Endothelial cell of umbilical vein (primary cell): ENCODE measurements around the gene YWHAH. TPM values are rescaled to one million over a fixed set of nuclear protein-coding genes. Genes with fewer than 3 reads are reported as not detected.

ENCODE experiments used
- BruUV-seq: library from RNA; stranded (reverse); fragments of 400-500 nt; replicated peaks from 2 replicates; lab custom pipeline; 2021; lab: Mats Ljungman, UMichigan
- CTCF ChIA-PET: fragments of 300-600, 350-600 bp; sonication (Branson Sonifier 250); formaldehyde crosslinking; loops from one replicate; lab custom pipeline; 2021; ENCODE audit warnings: antibody characterized with exemption, inconsistent platforms; lab: Charles Lee
- POLR2A ChIA-PET: fragments of 300-600, 350-600 bp; sonication (Branson Sonifier 250); formaldehyde crosslinking; loops from one replicate; lab custom pipeline; 2021; ENCODE audit warnings: antibody characterized with exemption, inconsistent platforms; lab: Charles Lee
- DNase-seq: peaks from one replicate; pipeline ENCODE4 v3.0.0-alpha.2; 2011; ENCODE audit warnings: low read depth, low spot score
- FAIRE-seq: peaks from 2 replicates; lab custom pipeline; 2011; peaks lifted over from hg19 to GRCh38; lab: Jason Lieb, UNC
- H2AFZ ChIP-seq: 2 replicates; pipeline ENCODE4 v1.6.0; 2012; ENCODE audit warnings: low read depth, low read length, control low read depth, inconsistent platforms
- H3K27ac ChIP-seq: 2 replicates; pipeline ENCODE4 v1.5.1; 2011; ENCODE audit warnings: low read depth, mild to moderate bottlenecking, control low read depth, low read length, moderate library complexity; ENCODE audit not compliant: insufficient read depth
- H3K27me3 ChIP-seq, 2 experiments: 2 replicates each; pipeline versions ENCODE4 v1.6.0 to v1.6.1; 2011; ENCODE audit warnings: low read length in 2 of 2, mixed read lengths in 1 of 2; ENCODE audit not compliant: control insufficient read depth in 2 of 2, insufficient read depth in 2 of 2
- H3K36me3 ChIP-seq, 2 experiments: 2 replicates in 1 of 2; 3 replicates in 1 of 2; pipeline ENCODE4 v1.5.1; 2011; ENCODE audit warnings: low read length in 2 of 2, mild to moderate bottlenecking in 1 of 2, moderate library complexity in 1 of 2; ENCODE audit not compliant: control insufficient read depth in 2 of 2, insufficient read depth in 2 of 2; ENCODE audit errors: extremely low read depth in 1 of 2
- H3K4me1 ChIP-seq: 3 replicates; pipeline ENCODE4 v1.5.1; 2011; ENCODE audit warnings: mild to moderate bottlenecking, low read length; ENCODE audit not compliant: control insufficient read depth, insufficient read depth; ENCODE audit errors: extremely low read depth
- H3K4me2 ChIP-seq: 2 replicates; pipeline ENCODE4 v1.6.1; 2011; ENCODE audit warnings: low read length, control low read depth, mixed read lengths; ENCODE audit not compliant: insufficient read depth
- H3K4me3 ChIP-seq, 3 experiments: fragments of 200-600 bp in 1 of 3; sonication (generic), shearing (Covaris generic) in 1 of 3; replicated peaks in 1 of 3; 2 replicates each; pipeline ENCODE4 v1.5.1; 2011 to 2016; ENCODE audit warnings: control low read depth in 3 of 3, low read length in 3 of 3, mild to moderate bottlenecking in 2 of 3, inconsistent platforms in 1 of 3, low read depth in 1 of 3, moderate library complexity in 1 of 3; ENCODE audit not compliant: insufficient read depth in 1 of 3
- H3K79me2 ChIP-seq: 2 replicates; pipeline ENCODE4 v1.6.0; 2012; ENCODE audit warnings: low read length, inconsistent platforms; ENCODE audit not compliant: control insufficient read depth, insufficient read depth
- H3K9ac ChIP-seq: replicated peaks from 2 replicates; pipeline ENCODE3; 2011; ENCODE audit warnings: low read length, control low read depth; ENCODE audit not compliant: insufficient read depth; ENCODE audit errors: extremely low read depth
- H3K9me1 ChIP-seq: replicated peaks from 3 replicates; pipeline ENCODE4 v1.6.0; 2011; ENCODE audit warnings: mild to moderate bottlenecking, low read length; ENCODE audit not compliant: control insufficient read depth, insufficient read depth; ENCODE audit errors: extremely low read depth
- H3K9me3 ChIP-seq: replicated peaks from 2 replicates; pipeline ENCODE4 v1.5.1; 2012; ENCODE audit warnings: low read length, inconsistent platforms; ENCODE audit not compliant: control insufficient read depth, insufficient read depth
- H4K20me1 ChIP-seq: replicated peaks from 2 replicates; pipeline ENCODE3; 2011; ENCODE audit warnings: mild to moderate bottlenecking, low read length; ENCODE audit not compliant: control insufficient read depth, insufficient read depth; ENCODE audit errors: extremely low read depth
- EZH2 ChIP-seq: IDR thresholded peaks from 2 replicates; pipeline ENCODE4 v1.6.1; 2012; ENCODE audit warnings: borderline replicate concordance, low read depth, mild to moderate bottlenecking, moderate library complexity, low read length, inconsistent platforms; ENCODE audit not compliant: severe bottlenecking
- FOS ChIP-seq: IDR thresholded peaks from 2 replicates; pipeline ENCODE4 v1.6.1; 2011; ENCODE audit warnings: mild to moderate bottlenecking, low read length, moderate library complexity, borderline replicate concordance; ENCODE audit not compliant: insufficient read depth
- GATA2 ChIP-seq: IDR thresholded peaks from 2 replicates; pipeline ENCODE4 v1.7.0; 2011; ENCODE audit warnings: low read depth, mild to moderate bottlenecking, moderate library complexity, mixed read lengths, low read length; ENCODE audit not compliant: insufficient read length, insufficient read depth
- JUN ChIP-seq: IDR thresholded peaks from 2 replicates; pipeline ENCODE4 v1.6.1; 2011; ENCODE audit warnings: borderline replicate concordance, low read depth; ENCODE audit not compliant: insufficient read length, insufficient read depth
- MYC ChIP-seq: IDR thresholded peaks from one replicate; pipeline ENCODE4 v1.6.1; 2011; ENCODE audit warnings: mild to moderate bottlenecking, low read depth, low read length
- POLR2A ChIP-seq: IDR thresholded peaks from 2 replicates; pipeline ENCODE4 v1.6.1; 2012; ENCODE audit warnings: low read depth, mild to moderate bottlenecking, control low read depth, low read length
- POLR2AphosphoS5 ChIP-seq: IDR thresholded peaks from 2 replicates; pipeline ENCODE4 v1.6.1; 2012; ENCODE audit warnings: low read depth, mild to moderate bottlenecking, control low read depth, low read length, moderate library complexity; ENCODE audit not compliant: insufficient read depth
- dilution Hi-C: fragments of 300-500 bp; cut with MboI; formaldehyde crosslinking; loops from one replicate; pipeline ENCODE4 v1.15.0; 2019; ENCODE audit warnings: low sequenced_read_pairs; ENCODE audit not compliant: extremely low pct_ligation_motif_present
- intact Hi-C: fragments of 100-400 bp; cut with micrococcal nuclease; formaldehyde crosslinking; loops from one replicate; pipeline ENCODE4 v1.10.0; 2022
- polyA plus RNA-seq, 4 experiments: library from polyadenylated mRNA; depleted of rRNA in 3 of 4; stranded (reverse) in 3 of 4; unstranded in 1 of 4; fragments of >200 nt; gene quantifications; 2 replicates each; pipeline versions ENCODE4 v1.2.1 to v1.2.3, GENCODE V29; 2011 to 2012; ENCODE audit warnings: missing spikeins in 1 of 4
- total RNA-seq: library from RNA; stranded (reverse); gene quantifications from 2 replicates; pipeline ENCODE4 v1.2.3, GENCODE V29; 2021
- TF ChIP-seq, protein P1 (sequence below): IDR thresholded peaks from 2 replicates; pipeline ENCODE4 v1.6.1; 2011; ENCODE audit not compliant: insufficient read depth, insufficient read length
- TF ChIP-seq, protein P2 (sequence below), 2 donors: IDR thresholded peaks; 1 replicate in 1 of 2; 2 replicates in 1 of 2; pipeline ENCODE4 v1.5.1; 2011; ENCODE audit warnings: low read length in 2 of 2, mild to moderate bottlenecking in 2 of 2, moderate library complexity in 2 of 2, control low read depth in 1 of 2, inconsistent platforms in 1 of 2, low read depth in 1 of 2; ENCODE audit not compliant: insufficient read depth in 1 of 2; ENCODE audit errors: extremely low read depth in 1 of 2

Gene YWHAH
- total and polyA plus RNA-seq, 2 donors (not counting 3 experiments of a cell fraction or from before 2014, with no cell fraction given) = 73.6 to 170 TPM

- H3K4me1 ChIP-seq = peaks cover 6% of the 10 kb centered on the region
- POLR2A ChIA-PET = no interaction called here
- intact Hi-C loops = no loop called here
Measured at GRCh38 chr22:31906569-31906968, 37.8 kb upstream of the YWHAH start.

DNA sequence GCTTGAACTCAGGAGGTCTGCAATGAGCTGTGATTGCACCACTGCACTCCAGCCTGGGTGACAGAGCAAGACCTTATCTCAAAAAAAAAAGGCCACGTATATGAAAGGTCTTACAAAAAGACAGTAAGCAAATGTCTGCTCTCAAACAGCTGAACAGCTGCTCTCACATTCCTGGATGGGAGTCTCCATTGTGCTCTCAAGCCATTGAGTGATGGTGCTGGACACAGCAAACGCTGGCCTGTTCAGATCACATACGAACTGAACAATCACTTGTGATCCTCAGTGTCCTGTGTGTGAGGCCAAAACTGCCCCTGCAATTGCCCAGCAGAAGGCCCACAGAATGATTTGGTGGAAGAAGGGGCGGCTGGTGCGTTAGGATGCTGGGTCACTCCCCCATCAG lies 34.4 kb upstream of the YWHAH start:
- TF ChIP-seq EZH2 (no peak), POLR2AphosphoS5 (no peak), POLR2A (no peak), FOS (no peak), GATA2 (no peak), MYC (no peak), JUN (no peak)
- TF ChIP-seq, protein P1, sequence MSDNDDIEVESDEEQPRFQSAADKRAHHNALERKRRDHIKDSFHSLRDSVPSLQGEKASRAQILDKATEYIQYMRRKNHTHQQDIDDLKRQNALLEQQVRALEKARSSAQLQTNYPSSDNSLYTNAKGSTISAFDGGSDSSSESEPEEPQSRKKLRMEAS = no peak
- TF ChIP-seq, protein P2, sequence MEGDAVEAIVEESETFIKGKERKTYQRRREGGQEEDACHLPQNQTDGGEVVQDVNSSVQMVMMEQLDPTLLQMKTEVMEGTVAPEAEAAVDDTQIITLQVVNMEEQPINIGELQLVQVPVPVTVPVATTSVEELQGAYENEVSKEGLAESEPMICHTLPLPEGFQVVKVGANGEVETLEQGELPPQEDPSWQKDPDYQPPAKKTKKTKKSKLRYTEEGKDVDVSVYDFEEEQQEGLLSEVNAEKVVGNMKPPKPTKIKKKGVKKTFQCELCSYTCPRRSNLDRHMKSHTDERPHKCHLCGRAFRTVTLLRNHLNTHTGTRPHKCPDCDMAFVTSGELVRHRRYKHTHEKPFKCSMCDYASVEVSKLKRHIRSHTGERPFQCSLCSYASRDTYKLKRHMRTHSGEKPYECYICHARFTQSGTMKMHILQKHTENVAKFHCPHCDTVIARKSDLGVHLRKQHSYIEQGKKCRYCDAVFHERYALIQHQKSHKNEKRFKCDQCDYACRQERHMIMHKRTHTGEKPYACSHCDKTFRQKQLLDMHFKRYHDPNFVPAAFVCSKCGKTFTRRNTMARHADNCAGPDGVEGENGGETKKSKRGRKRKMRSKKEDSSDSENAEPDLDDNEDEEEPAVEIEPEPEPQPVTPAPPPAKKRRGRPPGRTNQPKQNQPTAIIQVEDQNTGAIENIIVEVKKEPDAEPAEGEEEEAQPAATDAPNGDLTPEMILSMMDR (IDR thresholded peaks at IDR 0.05; ENCODE audit: extremely low read depth in 1 of 2, insufficient read depth in 1 of 2, low read depth in 1 of 2, low read length in 2 of 2) = no peak
- dilution Hi-C loops = no loop called here
- peaks cover 0 to 8% of the 10 kb centered on the region in 2 experiments for H3K36me3 ChIP-seq
- no peaks in the 10 kb centered on the region for H4K20me1 ChIP-seq
- FAIRE-seq (peak; percentile 8), DNase-seq (no peak)
- no TSS peak for BruUV-seq
- CTCF ChIA-PET = interaction anchor here (0.6 to 1.0 kb wide), 2 partner anchors 39 to 60 kb away, joined by 3 to 4 read pairs; no protein-coding TSS in a partner anchor
- POLR2A ChIA-PET = no interaction called here
- no peak overlapping the region for H3K4me2 ChIP-seq
- H3K9me1 ChIP-seq = no peaks in the 10 kb centered on the region
- H3K27ac ChIP-seq = no peak overlapping the region
- intact Hi-C loops = no loop called here
- peaks cover 3% of the 10 kb centered on the region for H3K4me1 ChIP-seq
- no peak overlapping the region for H3K4me3 ChIP-seq
- H3K9me3 ChIP-seq = no peaks in the 10 kb centered on the region
- H3K27me3 ChIP-seq = no peaks in the 10 kb centered on the region
- H3K79me2 ChIP-seq = no peaks in the 10 kb centered on the region
- no peak overlapping the region for H3K9ac ChIP-seq
- no peak overlapping the region for H2AFZ ChIP-seq

More at GRCh38 chr22:31906569-31906968, 37.8 kb upstream of the YWHAH start:
- DNase-seq (no peak), FAIRE-seq (no peak)
- Histone ChIP-seq H3K36me3 (peaks cover 0 to 8% of the 10 kb centered on the region in 2 experiments), H3K27ac (no peak overlapping the region), H3K4me2 (no peak overlapping the region), H3K79me2 (no peaks in the 10 kb centered on the region), H3K4me3 (no peak overlapping the region), H3K9ac (no peak overlapping the region), H3K27me3 (no peaks in the 10 kb centered on the region), H3K9me3 (no peaks in the 10 kb centered on the region), H2AFZ (no peak overlapping the region), H3K9me1 (no peaks in the 10 kb centered on the region), H4K20me1 (no peaks in the 10 kb centered on the region)
- TF ChIP-seq GATA2 (no peak), JUN (no peak)
- TF ChIP-seq, protein P1 = no peak
- dilution Hi-C loops = no loop called here
- CTCF ChIA-PET = no interaction called here
- BruUV-seq = no TSS peak
